Myocyte (in vitro differentiated cells): ENCODE measurements around the gene ZMAT5. TPM values are rescaled to one million over a fixed set of nuclear protein-coding genes. Genes with fewer than 3 reads are reported as not detected.

Experiments
- DNase-seq: peaks from one replicate; pipeline ENCODE4 v3.0.0-alpha.2; 2012; ENCODE audit warnings: low read depth
- polyA plus RNA-seq: library from polyadenylated mRNA; unstranded; fragments of >200 nt; gene quantifications from one replicate; pipeline ENCODE4 v1.2.1, GENCODE V29; 2012; ENCODE audit warnings: missing spikeins
- total RNA-seq: library from RNA; depleted of rRNA; stranded (reverse); fragments of >200 nt; gene quantifications from 2 replicates; pipeline ENCODE4 v1.2.3, GENCODE V29; 2014

Gene ZMAT5
- total RNA-seq = 37.8 and 44.5 TPM in 2 replicates
- 36.6 TPM for polyA plus RNA-seq

GRCh38 chr22:29766632-29767170 is at the start of gene ZMAT5:
TSS of gene ZMAT5 (minus strand) at chr22:29767007. CDS start at chr22:29748544, 18,463 bp downstream.
- DNase-seq = peak; percentile 98

- no peak for DNase-seq
Measured at GRCh38 chr22:29816539-29816938, 49.7 kb upstream of the ZMAT5 start.

- no peak for DNase-seq
Measured at GRCh38 chr22:29816128-29816527, 49.3 kb upstream of the ZMAT5 start.

GRCh38 chr22:29815580-29815979 is 48.8 kb upstream of the ZMAT5 start:
- DNase-seq = no peak

- no peak for DNase-seq
Measured at GRCh38 chr22:29814003-29814402, 47.2 kb upstream of the ZMAT5 start.

GRCh38 chr22:29813563-29813962 is 46.8 kb upstream of the ZMAT5 start:
- DNase-seq = no peak

GRCh38 chr22:29813126-29813525 is 46.3 kb upstream of the ZMAT5 start:
- no peak for DNase-seq

- no peak for DNase-seq
Measured at GRCh38 chr22:29811377-29811776, 44.6 kb upstream of the ZMAT5 start.

GRCh38 chr22:29810216-29810615 is 43.4 kb upstream of the ZMAT5 start:
- peak; percentile 88 for DNase-seq

- DNase-seq = peak; percentile 38
Measured at GRCh38 chr22:29806196-29806595, 39.4 kb upstream of the ZMAT5 start.

GRCh38 chr22:29804985-29805384 is 38.2 kb upstream of the ZMAT5 start:
- DNase-seq = no peak

- no peak for DNase-seq
Measured at GRCh38 chr22:29803190-29803589, 36.4 kb upstream of the ZMAT5 start.

- DNase-seq = no peak
Measured at GRCh38 chr22:29801796-29802195, 35.0 kb upstream of the ZMAT5 start.

- peak; percentile 43 for DNase-seq
Measured at GRCh38 chr22:29801153-29801552, 34.3 kb upstream of the ZMAT5 start.

GRCh38 chr22:29799217-29799680 is 32.4 kb upstream of the ZMAT5 start:
- peak; percentile 99 for DNase-seq

GRCh38 chr22:29798801-29799200 is 32.0 kb upstream of the ZMAT5 start:
- no peak for DNase-seq

GRCh38 chr22:29798318-29798717 is 31.5 kb upstream of the ZMAT5 start:
- DNase-seq = peak; percentile 87

- DNase-seq = no peak
Measured at GRCh38 chr22:29797351-29797750, 30.5 kb upstream of the ZMAT5 start.

- DNase-seq = no peak
Measured at GRCh38 chr22:29795663-29796062, 28.9 kb upstream of the ZMAT5 start.

- no peak for DNase-seq
Measured at GRCh38 chr22:29793396-29793795, 26.6 kb upstream of the ZMAT5 start.

- no peak for DNase-seq
Measured at GRCh38 chr22:29790061-29790460, 23.3 kb upstream of the ZMAT5 start.

GRCh38 chr22:29788339-29789279 is 21.8 kb upstream of the ZMAT5 start:
- DNase-seq = no peak
